Fibroblast of pulmonary artery (primary cell): ENCODE results near the gene NCAM2.

Source experiments
- DNase-seq: peaks from one replicate; pipeline ENCODE4 v3.0.0-alpha.2; 2010; ENCODE audit warnings: low read depth
- H3K4me3 ChIP-seq: replicated peaks from 2 replicates; pipeline ENCODE4 v1.5.1; 2011; ENCODE audit warnings: low read depth, mild to moderate bottlenecking, control low read depth, low read length, moderate library complexity
- TF ChIP-seq, protein P1 (sequence below): IDR thresholded peaks from 2 replicates; pipeline ENCODE4 v1.5.1; 2011; ENCODE audit warnings: mild to moderate bottlenecking, control low read depth, low read length, inconsistent platforms; ENCODE audit errors: missing control alignments

NCAM2 gene

GRCh38 chr21:21019681-21020080 is 21.5 kb downstream of the NCAM2 start:
- TF ChIP-seq, protein P1, sequence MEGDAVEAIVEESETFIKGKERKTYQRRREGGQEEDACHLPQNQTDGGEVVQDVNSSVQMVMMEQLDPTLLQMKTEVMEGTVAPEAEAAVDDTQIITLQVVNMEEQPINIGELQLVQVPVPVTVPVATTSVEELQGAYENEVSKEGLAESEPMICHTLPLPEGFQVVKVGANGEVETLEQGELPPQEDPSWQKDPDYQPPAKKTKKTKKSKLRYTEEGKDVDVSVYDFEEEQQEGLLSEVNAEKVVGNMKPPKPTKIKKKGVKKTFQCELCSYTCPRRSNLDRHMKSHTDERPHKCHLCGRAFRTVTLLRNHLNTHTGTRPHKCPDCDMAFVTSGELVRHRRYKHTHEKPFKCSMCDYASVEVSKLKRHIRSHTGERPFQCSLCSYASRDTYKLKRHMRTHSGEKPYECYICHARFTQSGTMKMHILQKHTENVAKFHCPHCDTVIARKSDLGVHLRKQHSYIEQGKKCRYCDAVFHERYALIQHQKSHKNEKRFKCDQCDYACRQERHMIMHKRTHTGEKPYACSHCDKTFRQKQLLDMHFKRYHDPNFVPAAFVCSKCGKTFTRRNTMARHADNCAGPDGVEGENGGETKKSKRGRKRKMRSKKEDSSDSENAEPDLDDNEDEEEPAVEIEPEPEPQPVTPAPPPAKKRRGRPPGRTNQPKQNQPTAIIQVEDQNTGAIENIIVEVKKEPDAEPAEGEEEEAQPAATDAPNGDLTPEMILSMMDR: no peak
- DNase-seq: no peak
- no peak overlapping the region for H3K4me3 ChIP-seq

GRCh38 chr21:21025742-21026141 is 27.5 kb downstream of the NCAM2 start:
- TF ChIP-seq, protein P1: no peak
- no peak for DNase-seq
- no peak overlapping the region for H3K4me3 ChIP-seq

- no peak overlapping the region for H3K4me3 ChIP-seq
- TF ChIP-seq, protein P1: no peak
- peak; percentile 14 for DNase-seq
Measured at GRCh38 chr21:21028275-21028820, 30.1 kb downstream of the NCAM2 start.

DNA sequence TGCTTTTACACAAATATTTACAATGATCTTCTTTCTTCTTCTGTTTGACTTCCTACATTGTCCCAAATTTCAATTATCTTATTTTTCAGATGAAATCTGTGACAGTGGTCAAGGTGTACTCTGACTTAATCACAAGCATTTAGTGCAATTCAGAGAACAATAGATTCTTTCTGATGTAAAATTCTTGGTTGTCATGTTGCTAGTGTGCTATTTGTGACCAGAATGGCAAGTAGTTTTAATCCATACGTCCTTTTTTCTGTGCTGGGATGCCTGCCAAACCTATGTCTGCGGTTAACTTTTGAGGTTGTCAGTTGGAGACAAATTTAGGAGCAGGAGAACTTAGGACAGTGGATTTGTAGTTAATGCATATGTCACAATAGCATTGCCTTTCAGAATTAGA is 31.0 kb downstream of the NCAM2 start:
- TF ChIP-seq, protein P1: no peak
- no peak overlapping the region for H3K4me3 ChIP-seq
- peak; percentile 27 for DNase-seq

- no peak overlapping the region for H3K4me3 ChIP-seq
- TF ChIP-seq, protein P1: no peak
- DNase-seq: no peak
Measured at GRCh38 chr21:21030311-21030710, 32.1 kb downstream of the NCAM2 start.

- TF ChIP-seq, protein P1: no peak
- no peak for DNase-seq
- H3K4me3 ChIP-seq: no peak overlapping the region
Measured at GRCh38 chr21:21034036-21034435, 35.8 kb downstream of the NCAM2 start.

- no peak overlapping the region for H3K4me3 ChIP-seq
- no peak for DNase-seq
- TF ChIP-seq, protein P1: no peak
Measured at GRCh38 chr21:21039624-21040170, 41.5 kb downstream of the NCAM2 start.
